ENCODE measurements around the gene MAEA.

- TF ChIP-seq PHF8 (IDR thresholded peaks at IDR 0.05; ENCODE audit: borderline replicate concordance, low read depth) (no peak), USF2 (IDR thresholded peaks at IDR 0.05) (no peak), CTCF (IDR thresholded peaks at IDR 0.05) (no peak), POLR2AphosphoS2 (conservative IDR thresholded peaks at IDR 0.05; ENCODE audit: low read length) (no peak), EP300 (IDR thresholded peaks at IDR 0.05) (no peak), POLR2A (IDR thresholded peaks at IDR 0.05; ENCODE audit: low read length) (no peak), REST (IDR thresholded peaks at IDR 0.05) (no peak), RNF2 (IDR thresholded peaks at IDR 0.05; ENCODE audit: borderline replicate concordance, low read depth) (no peak), RFX5 (IDR thresholded peaks at IDR 0.05) (no peak), BHLHE40 (IDR thresholded peaks at IDR 0.05; ENCODE audit: low read depth, low read length) (no peak), RCOR1 (IDR thresholded peaks at IDR 0.05; ENCODE audit: low read depth, low read length) (no peak), CHD4 (IDR thresholded peaks at IDR 0.05; ENCODE audit: borderline replicate concordance) (no peak)
Observed at GRCh38 chr4:1315836-1316536, 26.3 kb downstream of the MAEA start.

Data from A549 (cell line).